ENCODE measurements around the gene CUEDC1. TPM values are rescaled to one million over a fixed set of nuclear protein-coding genes. Genes with fewer than 3 reads are reported as not detected.
"Not testable (repeated sequence)": the region's sequence is repeated elsewhere in the genome, so short reads cannot be mapped to it uniquely, and the experiment has no call there.

Gene CUEDC1
- total RNA-seq, 4 donors from 2014 or later, result 7.9 to 63.6 (median 18.8) TPM

GRCh38 chr17:57966246-57966645, 11.0 kb upstream of the CUEDC1 start:
- no peaks in the 10 kb centered on the region for H3K4me1 ChIP-seq
- no peaks in the 10 kb centered on the region for H3K36me3 ChIP-seq
- no peak for DNase-seq
- no peak overlapping the region for H3K27ac ChIP-seq
- intact Hi-C loops (cut with DNase I; ENCODE audit: low total_unique reads), result no loop called here
- TF ChIP-seq CTCF (IDR thresholded peaks at IDR 0.05) (no peak), POLR2A (IDR thresholded peaks at IDR 0.05) (no peak)
- no peaks in the 10 kb centered on the region for H3K27me3 ChIP-seq
- H3K9me3 ChIP-seq, result no peaks in the 10 kb centered on the region
- no peak overlapping the region for H3K4me3 ChIP-seq

DNA sequence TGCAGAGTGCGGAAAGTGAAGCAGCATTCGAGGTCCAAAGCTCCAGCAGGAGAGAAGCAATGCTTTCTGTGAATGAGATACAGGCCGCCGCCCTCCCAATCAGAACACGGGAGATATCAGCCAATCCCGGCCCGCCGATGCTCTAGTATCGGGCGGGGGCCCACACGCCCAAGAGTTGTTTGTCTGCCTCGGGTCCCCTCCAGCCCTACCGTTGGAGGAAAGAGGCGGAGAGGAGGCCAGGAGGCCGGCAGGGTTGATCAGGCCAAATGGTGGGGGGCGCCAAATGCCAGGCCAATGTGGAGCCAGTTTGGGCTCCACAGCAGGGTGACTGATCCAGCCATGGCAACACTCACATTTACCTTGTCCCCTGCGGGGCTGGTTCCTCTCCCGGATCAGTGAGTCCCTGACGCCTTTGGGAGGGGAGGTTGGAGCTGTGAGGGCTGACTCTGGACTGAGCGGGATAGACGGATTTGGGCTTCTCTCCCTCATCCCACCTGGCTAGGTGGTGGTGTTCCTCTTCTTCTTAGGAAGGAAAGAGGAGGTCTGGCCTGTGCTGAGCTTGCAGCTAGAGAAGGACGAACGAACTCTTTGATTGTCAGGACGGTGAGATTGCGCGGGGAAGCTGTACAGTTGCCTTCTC, 10.4 kb upstream of the CUEDC1 start:
- no peaks in the 10 kb centered on the region for H3K4me1 ChIP-seq
- no peak for TF ChIP-seq CTCF (IDR thresholded peaks at IDR 0.05)
- no peak for TF ChIP-seq POLR2A (IDR thresholded peaks at IDR 0.05)
- no peak overlapping the region for H3K27ac ChIP-seq
- H3K9me3 ChIP-seq, result no peaks in the 10 kb centered on the region
- H3K4me3 ChIP-seq, result no peak overlapping the region
- no peaks in the 10 kb centered on the region for H3K36me3 ChIP-seq
- DNase-seq, result no peak
- intact Hi-C loops (cut with DNase I; ENCODE audit: low total_unique reads), result no loop called here
- no peaks in the 10 kb centered on the region for H3K27me3 ChIP-seq

GRCh38 chr17:57963149-57963511, 7.9 kb upstream of the CUEDC1 start:
- DNase-seq, result no peak
- Histone ChIP-seq H3K27me3 (no peaks in the 10 kb centered on the region), H3K4me3 (no peak overlapping the region), H3K27ac (no peak overlapping the region), H3K4me1 (no peaks in the 10 kb centered on the region), H3K36me3 (no peaks in the 10 kb centered on the region), H3K9me3 (no peaks in the 10 kb centered on the region)
- TF ChIP-seq CTCF (IDR thresholded peaks at IDR 0.05) (no peak), POLR2A (IDR thresholded peaks at IDR 0.05) (no peak)
- intact Hi-C loops (cut with DNase I; ENCODE audit: low total_unique reads), result no loop called here

DNA sequence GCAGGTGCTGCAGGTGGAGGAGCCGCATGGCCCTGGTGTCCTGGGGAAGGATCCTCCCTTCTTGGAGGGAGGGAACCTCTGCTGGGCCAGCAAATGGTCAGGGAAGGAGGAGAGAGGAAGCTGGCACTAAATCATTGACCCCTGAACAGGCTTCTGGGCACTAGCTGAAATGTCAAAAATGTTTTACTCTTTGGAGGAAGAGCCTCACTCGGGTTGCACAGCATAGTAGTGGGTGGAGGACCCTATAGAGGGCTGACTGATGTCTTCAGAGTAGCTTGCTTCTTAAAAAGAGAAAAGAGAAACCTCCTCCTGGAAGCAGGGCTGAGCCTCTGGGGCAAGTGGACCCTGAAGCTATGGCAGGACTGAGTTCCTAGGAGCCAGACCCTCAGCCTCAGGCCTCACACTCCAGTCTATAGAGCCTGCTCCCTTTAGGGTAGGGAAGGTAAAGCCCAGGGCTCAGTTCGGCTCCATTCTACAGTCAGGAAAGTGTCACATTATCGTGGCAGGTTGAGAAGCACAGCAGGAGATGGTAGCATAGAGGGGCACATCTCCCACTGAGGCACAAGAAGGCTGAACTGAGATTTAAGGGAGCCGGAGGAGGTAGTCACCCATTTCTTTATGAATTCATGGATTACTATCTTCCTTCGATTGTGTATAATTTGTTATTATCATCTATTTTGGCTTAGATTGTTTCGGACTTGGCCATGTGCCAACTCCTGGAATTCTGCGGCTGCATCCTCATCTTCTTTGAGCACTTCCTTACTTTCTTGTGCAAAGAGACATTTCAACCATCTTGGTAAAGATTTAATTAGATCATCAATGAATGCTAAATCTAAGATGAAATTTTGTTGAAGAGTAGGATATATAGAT, 7.3 kb upstream of the CUEDC1 start:
- Histone ChIP-seq H3K4me3 (no peak overlapping the region), H3K9me3 (no peaks in the 10 kb centered on the region), H3K36me3 (no peaks in the 10 kb centered on the region), H3K4me1 (no peaks in the 10 kb centered on the region), H3K27me3 (no peaks in the 10 kb centered on the region), H3K27ac (no peak overlapping the region)
- TF ChIP-seq POLR2A (IDR thresholded peaks at IDR 0.05) (no peak), CTCF (IDR thresholded peaks at IDR 0.05) (no peak)
- intact Hi-C loops (cut with DNase I; ENCODE audit: low total_unique reads), result no loop called here
- DNase-seq, result no peak

- intact Hi-C loops (cut with DNase I; ENCODE audit: low total_unique reads), result no loop called here
Measured at GRCh38 chr17:57959929-57960328, 4.7 kb upstream of the CUEDC1 start.

GRCh38 chr17:57958391-57958790, 3.2 kb upstream of the CUEDC1 start:
- H3K27ac ChIP-seq; H3K27me3 ChIP-seq; H3K9me3 ChIP-seq; H3K4me3 ChIP-seq; H3K4me1 ChIP-seq; DNase-seq; H3K36me3 ChIP-seq; intact Hi-C loops (cut with DNase I; ENCODE audit: low total_unique reads): not testable (repeated sequence)

More at GRCh38 chr17:57959929-57960328, 4.7 kb upstream of the CUEDC1 start:
- Histone ChIP-seq H3K4me1 (no peaks in the 10 kb centered on the region), H3K9me3 (no peaks in the 10 kb centered on the region), H3K27ac (no peak overlapping the region), H3K36me3 (no peaks in the 10 kb centered on the region), H3K27me3 (no peaks in the 10 kb centered on the region), H3K4me3 (no peak overlapping the region)
- TF ChIP-seq CTCF (IDR thresholded peaks at IDR 0.05), result no peak
- no peak for TF ChIP-seq POLR2A (IDR thresholded peaks at IDR 0.05)
- DNase-seq, result no peak
